GM12874 (cell line): Measurements from ENCODE around the gene TMEM150C.

Experiments used
- CTCF ChIP-seq: IDR thresholded peaks from 2 replicates; pipeline ENCODE4 v1.5.1; 2011; ENCODE audit warnings: low read depth, mild to moderate bottlenecking, control low read depth, low read length, moderate library complexity; ENCODE audit not compliant: insufficient read depth

Gene TMEM150C

GRCh38 chr4:82551734-82552133 is 10.1 kb downstream of the TMEM150C start:
- no peak for TF ChIP-seq CTCF

DNA sequence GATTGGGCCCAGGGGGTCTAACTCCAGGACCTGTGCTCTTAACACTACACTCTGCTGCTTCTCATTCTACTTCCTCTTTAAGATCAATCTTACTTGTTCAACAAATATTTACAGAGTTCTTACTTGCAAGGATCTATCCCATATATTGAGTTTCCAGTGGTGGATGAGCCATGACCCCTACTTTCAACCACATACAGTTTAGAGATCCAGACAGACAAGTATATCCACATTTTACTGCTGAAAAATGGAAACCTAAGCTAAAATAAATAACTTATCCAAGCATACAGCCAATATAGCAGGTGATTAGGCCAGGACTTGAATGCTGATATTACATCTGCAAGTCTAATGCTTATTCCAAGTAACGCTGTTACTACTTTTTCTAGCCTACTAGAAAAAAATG is 18.7 kb downstream of the TMEM150C start:
- no peak for TF ChIP-seq CTCF

GRCh38 chr4:82542642-82543041 is 19.1 kb downstream of the TMEM150C start:
- no peak for TF ChIP-seq CTCF

DNA sequence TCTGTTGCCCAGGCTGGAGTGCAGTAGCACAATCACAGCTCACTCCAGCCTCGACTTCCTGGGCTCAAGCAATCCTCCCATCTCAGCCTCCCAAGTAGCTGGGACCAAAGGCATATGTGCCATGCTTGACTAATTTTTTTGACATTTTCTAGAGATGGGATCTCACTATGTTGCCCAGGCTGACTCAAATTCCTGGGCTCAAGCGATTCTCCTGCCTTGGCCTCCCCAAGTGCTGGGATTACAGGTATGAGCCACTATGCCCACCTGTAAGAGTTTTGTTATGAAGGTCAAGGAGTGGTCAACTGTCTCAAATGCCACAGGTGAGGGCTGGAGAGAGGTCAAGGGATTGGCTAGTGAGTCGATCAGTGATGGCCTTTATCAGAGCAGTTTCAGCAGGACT is 32.5 kb downstream of the TMEM150C start:
- no peak for TF ChIP-seq CTCF

DNA sequence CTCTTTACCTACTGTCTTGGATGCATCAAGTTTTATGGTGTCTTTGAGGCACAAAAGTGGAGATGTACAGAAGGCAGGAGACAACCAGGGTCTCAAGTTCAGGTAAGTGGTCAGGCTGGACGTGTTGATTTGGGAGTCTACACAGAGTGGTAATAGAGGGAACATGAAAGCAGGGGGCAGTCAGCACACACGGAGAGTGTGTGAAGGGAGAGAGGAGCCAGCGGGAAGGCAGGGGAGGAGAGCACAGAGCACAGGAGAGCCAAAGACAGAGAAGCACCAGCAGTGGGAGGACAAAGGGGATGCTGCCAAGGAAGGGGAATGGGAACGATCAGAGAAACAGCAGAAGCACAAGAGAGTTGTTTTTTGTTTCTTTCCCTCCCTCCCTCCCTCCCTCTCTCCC is 32.9 kb downstream of the TMEM150C start:
- no peak for TF ChIP-seq CTCF

GRCh38 chr4:82528074-82528473 is 33.7 kb downstream of the TMEM150C start:
- no peak for TF ChIP-seq CTCF

DNA sequence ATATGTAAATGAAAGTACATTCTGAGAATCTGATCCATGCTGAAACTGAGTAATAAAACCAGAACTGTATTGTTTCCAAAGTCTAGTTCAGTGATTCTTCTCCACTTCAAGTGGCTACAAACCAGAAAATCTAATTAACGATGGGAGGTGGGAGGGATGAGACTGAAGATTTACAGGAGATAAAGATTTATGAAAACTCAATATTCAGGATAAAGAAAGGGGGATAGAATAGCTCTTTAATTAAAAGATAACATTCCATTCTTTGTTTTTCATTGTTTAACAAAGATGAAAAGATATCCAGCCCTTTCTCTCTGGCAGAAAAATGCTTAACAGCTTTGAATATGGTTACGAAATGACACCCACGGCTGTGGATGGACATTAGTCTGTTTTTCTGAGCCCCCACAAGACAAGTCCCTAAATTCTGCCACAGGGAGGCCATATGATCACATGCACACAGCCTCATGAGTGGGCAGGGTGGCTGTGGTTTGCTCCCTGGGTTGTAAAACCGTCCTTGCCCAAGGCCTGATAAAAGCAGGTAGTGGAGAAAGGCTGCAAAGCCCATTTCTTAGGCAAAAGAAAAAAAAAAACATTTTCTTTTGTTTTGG is 36.4 kb downstream of the TMEM150C start:
- TF ChIP-seq CTCF, result no peak
